H1 (cell line): Measurements from ENCODE around the gene TPO. TPM values are rescaled to one million over a fixed set of nuclear protein-coding genes. Genes with fewer than 3 reads are reported as not detected.

Experiments used
- CTCF ChIA-PET: fragments of 300-600 bp; sonication (Branson Sonifier 250); formaldehyde crosslinking; loops from one replicate; lab custom pipeline; 2021; ENCODE audit not compliant: partially characterized antibody; lab: Charles Lee
- POLR2A ChIA-PET: fragments of 300-600 bp; sonication (Branson Sonifier 250); formaldehyde crosslinking; loops from one replicate; lab custom pipeline; 2021; ENCODE audit warnings: inconsistent platforms; ENCODE audit not compliant: partially characterized antibody; lab: Charles Lee
- DNase-seq, 2 experiments: peaks; one replicate each; pipeline versions ENCODE4 v3.0.0 to v3.0.0-alpha.2; 2010 to 2022; ENCODE audit warnings: low spot score in 2 of 2, low read depth in 1 of 2, mixed read lengths in 1 of 2
- FAIRE-seq: peaks from 2 replicates; lab custom pipeline; 2011; peaks lifted over from hg19 to GRCh38; lab: Jason Lieb, UNC
- H2AFZ ChIP-seq: 2 replicates; pipeline ENCODE4 v1.8.1; 2012; ENCODE audit warnings: low read length, inconsistent platforms
- H2AK5ac ChIP-seq: 2 replicates; pipeline ENCODE4 v1.6.1; 2013; ENCODE audit warnings: low read depth, low read length
- H2BK120ac ChIP-seq: replicated peaks from 2 replicates; pipeline ENCODE3; 2013; ENCODE audit warnings: low read depth, low read length, inconsistent platforms
- H2BK12ac ChIP-seq: 2 replicates; pipeline ENCODE4 v1.6.1; 2013; ENCODE audit warnings: low read depth, low read length
- H2BK15ac ChIP-seq: 2 replicates; pipeline ENCODE4 v1.6.1; 2013; ENCODE audit warnings: low read length
- H2BK20ac ChIP-seq: 2 replicates; pipeline ENCODE4 v1.6.1; 2013; ENCODE audit warnings: low read length
- H2BK5ac ChIP-seq: 2 replicates; pipeline ENCODE4 v1.6.1; 2013; ENCODE audit warnings: low read depth, low read length
- H3K14ac ChIP-seq: 2 replicates; pipeline ENCODE4 v1.6.1; 2013; ENCODE audit warnings: inconsistent platforms; ENCODE audit not compliant: insufficient read length
- H3K18ac ChIP-seq: 2 replicates; pipeline ENCODE4 v1.6.1; 2013; ENCODE audit warnings: low read length; ENCODE audit errors: extremely low read depth
- H3K23ac ChIP-seq: 2 replicates; pipeline ENCODE4 v1.6.1; 2013; ENCODE audit warnings: inconsistent platforms; ENCODE audit not compliant: insufficient read length
- H3K23me2 ChIP-seq: 2 replicates; pipeline ENCODE4 v1.6.1; 2013; ENCODE audit warnings: low read depth, low read length
- H3K27ac ChIP-seq: 2 replicates; pipeline ENCODE4 v1.6.1; 2011; ENCODE audit warnings: low read depth, low read length, inconsistent platforms
- H3K27me3 ChIP-seq, 4 experiments: replicated peaks in 1 of 4; 1 replicate in 1 of 4; 2 replicates in 3 of 4; pipeline versions ENCODE4 v1.6.1 to v1.8.1; 2011 to 2013; ENCODE audit warnings: low read length in 3 of 4, mild to moderate bottlenecking in 3 of 4, inconsistent platforms in 2 of 4, mixed read lengths in 2 of 4, moderate library complexity in 1 of 4; ENCODE audit not compliant: control insufficient read depth in 3 of 4, insufficient read depth in 3 of 4; ENCODE audit errors: extremely low read depth in 1 of 4
- H3K36me3 ChIP-seq, 4 experiments: 2 replicates each; pipeline versions ENCODE4 v1.6.1 to v1.8.1; 2011 to 2013; ENCODE audit warnings: mild to moderate bottlenecking in 4 of 4, low read length in 3 of 4, moderate library complexity in 2 of 4, control low read depth in 1 of 4, inconsistent platforms in 1 of 4; ENCODE audit not compliant: insufficient read depth in 4 of 4, control insufficient read depth in 2 of 4
- H3K4ac ChIP-seq: replicated peaks from 2 replicates; pipeline ENCODE3; 2013; ENCODE audit warnings: low read length, low read depth, mixed read lengths, inconsistent platforms; ENCODE audit not compliant: insufficient read length
- H3K4me1 ChIP-seq, 4 experiments: replicated peaks in 1 of 4; 1 replicate in 1 of 4; 2 replicates in 3 of 4; pipeline versions ENCODE4 v1.6.1 to v1.8.1; 2011 to 2013; ENCODE audit warnings: low read length in 3 of 4, inconsistent platforms in 2 of 4, mixed read lengths in 1 of 4; ENCODE audit not compliant: insufficient read depth in 4 of 4, control insufficient read depth in 3 of 4
- H3K4me2 ChIP-seq, 2 experiments: 2 replicates each; pipeline versions ENCODE4 v1.6.1 to v1.8.1; 2011 to 2013; ENCODE audit warnings: low read depth in 2 of 2, low read length in 2 of 2, control low read depth in 1 of 2, inconsistent platforms in 1 of 2, mild to moderate bottlenecking in 1 of 2; ENCODE audit not compliant: insufficient read depth in 1 of 2
- H3K4me3 ChIP-seq, 4 experiments: fragments of 200-600, 300-600 bp in 1 of 4; sonication (generic), shearing (Covaris generic), sonication (Bioruptor Twin) in 1 of 4; 2 replicates each; pipeline versions ENCODE4 v1.5.1 to v1.8.1; 2011 to 2016; ENCODE audit warnings: low read length in 4 of 4, low read depth in 3 of 4, control low read depth in 2 of 4, inconsistent platforms in 2 of 4, mild to moderate bottlenecking in 2 of 4, mixed read lengths in 1 of 4, moderate library complexity in 1 of 4; ENCODE audit not compliant: insufficient read depth in 2 of 4; ENCODE audit errors: extremely low read depth in 1 of 4
- H3K56ac ChIP-seq: replicated peaks from 2 replicates; pipeline ENCODE3; 2013; ENCODE audit warnings: low read depth, mild to moderate bottlenecking, mixed read lengths, low read length, inconsistent platforms; ENCODE audit not compliant: insufficient read length
- H3K79me1 ChIP-seq: 2 replicates; pipeline ENCODE4 v1.6.1; 2013; ENCODE audit warnings: low read depth, low read length, control low read depth
- H3K79me2 ChIP-seq, 2 experiments: 2 replicates each; pipeline versions ENCODE4 v1.6.1 to v1.8.1; 2012 to 2013; ENCODE audit warnings: low read length in 2 of 2, mild to moderate bottlenecking in 2 of 2, inconsistent platforms in 1 of 2; ENCODE audit not compliant: insufficient read depth in 2 of 2, control insufficient read depth in 1 of 2
- H3K9ac ChIP-seq, 4 experiments: replicated peaks in 1 of 4; 1 replicate in 1 of 4; 2 replicates in 3 of 4; pipeline versions ENCODE4 v1.6.1 to v1.8.1; 2011 to 2013; ENCODE audit warnings: low read depth in 3 of 4, low read length in 3 of 4, control low read depth in 2 of 4, mild to moderate bottlenecking in 2 of 4, moderate library complexity in 2 of 4, inconsistent platforms in 1 of 4; ENCODE audit errors: extremely low read depth in 1 of 4
- H3K9me3 ChIP-seq, 2 experiments: 2 replicates each; pipeline versions ENCODE4 v1.6.1 to v1.8.1; 2012 to 2013; ENCODE audit warnings: mild to moderate bottlenecking in 2 of 2, moderate library complexity in 2 of 2, control low read depth in 1 of 2, inconsistent platforms in 1 of 2, low read depth in 1 of 2, low read length in 1 of 2, mixed read lengths in 1 of 2; ENCODE audit not compliant: insufficient read depth in 2 of 2
- H4K20me1 ChIP-seq, 2 experiments: replicated peaks in 1 of 2; 2 replicates each; pipeline versions ENCODE3 to v1.8.1; 2011 to 2013; ENCODE audit warnings: inconsistent platforms in 2 of 2, low read length in 2 of 2, mild to moderate bottlenecking in 1 of 2; ENCODE audit not compliant: insufficient read depth in 2 of 2, control insufficient read depth in 1 of 2
- H4K5ac ChIP-seq: 2 replicates; pipeline ENCODE4 v1.6.1; 2013; ENCODE audit warnings: low read length, low read depth, mixed read lengths, inconsistent platforms; ENCODE audit not compliant: insufficient read length
- H4K8ac ChIP-seq: 2 replicates; pipeline ENCODE4 v1.8.0; 2013; ENCODE audit warnings: mild to moderate bottlenecking, moderate library complexity, low read length, inconsistent platforms; ENCODE audit not compliant: insufficient read depth; ENCODE audit errors: extremely low read depth
- H4K91ac ChIP-seq: replicated peaks from 2 replicates; pipeline ENCODE3; 2013; ENCODE audit warnings: low read length, mixed read lengths, inconsistent platforms; ENCODE audit not compliant: insufficient read length
- CBX5 ChIP-seq: fragments of 300-800, 300-1000 bp; sonication (generic); IDR thresholded peaks from 2 replicates; pipeline ENCODE4 v1.7.1; 2016; ENCODE audit warnings: antibody characterized with exemption, low read length, low read depth
- HDAC6 ChIP-seq: IDR thresholded peaks from one replicate; pipeline ENCODE4 v1.7.1; 2012; ENCODE audit warnings: low read depth, mild to moderate bottlenecking, inconsistent platforms, low read length, moderate library complexity
- NANOG ChIP-seq: IDR thresholded peaks from 2 replicates; pipeline ENCODE4 v1.6.1; 2011; ENCODE audit warnings: low read length, low read depth, mild to moderate bottlenecking, inconsistent platforms; ENCODE audit not compliant: insufficient read depth, poor library complexity, severe bottlenecking
- NRF1 ChIP-seq: IDR thresholded peaks from 2 replicates; pipeline ENCODE4 v1.6.1; 2011; ENCODE audit warnings: mild to moderate bottlenecking, low read depth, low read length, improper control_type of control experiment
- POU5F1 ChIP-seq: IDR thresholded peaks from 2 replicates; pipeline ENCODE4 v1.6.1; 2011; ENCODE audit warnings: low read depth, mild to moderate bottlenecking, low read length, moderate library complexity
- TBP ChIP-seq: IDR thresholded peaks from 2 replicates; pipeline ENCODE4 v1.6.1; 2011; ENCODE audit warnings: low read depth, low read length, improper control_type of control experiment
- YY1 ChIP-seq: IDR thresholded peaks from 2 replicates; pipeline ENCODE4 v1.6.1; 2011; ENCODE audit warnings: low read depth, mild to moderate bottlenecking, low read length
- WGBS, 2 experiments: shearing (Covaris generic) in 1 of 2; methylation state at CpG; one replicate each; pipeline versions ENCODE4 v1.1.6 to v1.1.7; 2013 to 2015; ENCODE audit warnings: low lambda C conversion rate in 2 of 2, mixed read lengths in 2 of 2, inconsistent platforms in 1 of 2, low coverage in 1 of 2, missing lambda C conversion rate in 1 of 2; ENCODE audit not compliant: insufficient replicate concordance in 2 of 2, insufficient coverage in 1 of 2, insufficient read length in 1 of 2; ENCODE audit errors: extremely low coverage in 1 of 2, missing lambda C conversion rate in 1 of 2; 5-methylcytosine and 5-hydroxymethylcytosine counted together
- polyA plus RNA-seq, 7 experiments: library from polyadenylated mRNA; depleted of rRNA in 3 of 7; stranded (reverse) in 5 of 7; unstranded in 2 of 7; fragments of >200 nt in 5 of 7; fragments of 200-250 nt in 2 of 7; gene quantifications; 1 replicate in 5 of 7; 2 replicates in 1 of 7; 4 replicates in 1 of 7; pipeline versions ENCODE4 v1.2.1 to v1.2.3, GENCODE V29; 2011 to 2013; ENCODE audit warnings: missing spikeins in 2 of 7, mixed read lengths in 2 of 7
- total RNA-seq: library from RNA; stranded (reverse); fragmentation: NEBNext Ultra II Directional; extraction: Animal tissue kit (Norgen Biotek cat#: 25700); gene quantifications from 2 replicates; pipeline ENCODE4 v1.2.1, GENCODE V29; 2021

Gene TPO
- total and polyA plus RNA-seq, 2 of the 8 experiments (the other 6 are each of a cell fraction or from before 2014, with no cell fraction given): not detected

GRCh38 chr2:1432726-1433125 is 19.5 kb downstream of the TPO start:
- no peak for DNase-seq
- Histone ChIP-seq H4K20me1 (no peaks in the 10 kb centered on the region), H4K5ac (no peak overlapping the region), H2BK20ac (no peak overlapping the region), H3K4me3 (no peak overlapping the region), H3K18ac (no peak overlapping the region), H2BK5ac (no peak overlapping the region), H3K56ac (no peak overlapping the region), H3K4ac (no peak overlapping the region), H3K27me3 (no peaks in the 10 kb centered on the region), H3K79me1 (no peaks in the 10 kb centered on the region), H4K91ac (no peak overlapping the region), H3K4me1 (no peaks in the 10 kb centered on the region; a peak in 2 of 7 replicates), H2BK12ac (no peak overlapping the region), H2BK120ac (no peak overlapping the region), H3K23me2 (no peaks in the 10 kb centered on the region), H3K9me3 (no peaks in the 10 kb centered on the region), H3K79me2 (no peaks in the 10 kb centered on the region), H2AFZ (no peak overlapping the region), H3K23ac (no peak overlapping the region), H3K9ac (no peak overlapping the region), H2AK5ac (no peak overlapping the region), H3K27ac (no peak overlapping the region), H3K36me3 (no peaks in the 10 kb centered on the region), H4K8ac (no peak overlapping the region), H2BK15ac (no peak overlapping the region), H3K4me2 (no peak overlapping the region), H3K14ac (no peak overlapping the region)
- WGBS, 2 experiments: 90% methylated on average over 2 of the region's 2 CpGs; no CpG with 5 or more reads in 1 of the 2 experiments
- FAIRE-seq: no peak
- ChIA-PET POLR2A (no interaction called here), CTCF (interaction anchor here (1.1 kb wide), 1 partner anchor 10 kb away, joined by 3 read pairs; no protein-coding TSS in a partner anchor)
- no peak for TF ChIP-seq HDAC6
- TF ChIP-seq CBX5: no peak
- no peak for TF ChIP-seq NRF1
- no peak for TF ChIP-seq NANOG
- no peak for TF ChIP-seq POU5F1
- no peak for TF ChIP-seq TBP
- no peak for TF ChIP-seq YY1
